NCI-H1092 (cell line): ENCODE measurements around the gene TNS3.

Experiments used
- DNase-seq: peaks from one replicate; lab custom pipeline; 2025; lab: John Stamatoyannopoulos, UW

Gene TNS3

DNA sequence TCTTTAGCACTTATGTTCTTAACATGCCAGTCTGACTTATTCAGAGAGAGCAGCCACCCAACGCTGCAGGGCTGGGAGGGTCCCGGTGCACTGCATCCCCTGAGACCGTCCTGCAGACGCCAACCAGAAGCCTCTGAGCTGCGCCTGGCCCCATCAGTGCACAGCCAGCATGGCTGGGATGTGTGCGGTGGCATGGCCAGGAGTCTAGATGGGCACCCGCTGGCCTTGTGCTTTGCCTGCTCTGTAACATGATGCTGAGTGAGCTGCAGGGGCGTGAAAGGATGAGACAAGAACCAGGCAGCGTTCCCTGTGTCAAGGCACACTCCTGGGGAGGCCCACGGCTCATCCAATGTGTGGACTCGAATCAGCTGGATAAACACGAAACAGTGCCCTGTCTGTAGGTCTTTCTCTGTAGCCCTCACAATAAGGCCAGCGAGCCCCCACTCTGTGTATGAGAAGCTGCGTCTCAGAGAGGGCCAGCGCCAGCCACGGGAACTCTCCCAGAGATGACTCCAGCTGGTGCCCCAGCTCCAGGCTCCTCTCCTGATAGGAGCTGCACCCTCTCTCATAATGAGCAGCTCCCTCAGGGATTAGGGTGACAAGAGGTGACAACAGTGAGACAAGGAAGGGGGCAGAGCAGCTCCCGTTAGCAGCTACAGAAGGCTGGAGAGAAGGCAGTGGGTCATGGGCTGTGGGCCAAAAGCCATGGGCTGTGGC is 96.8 kb downstream of the TNS3 start:
- DNase-seq = peak; percentile 54

DNA sequence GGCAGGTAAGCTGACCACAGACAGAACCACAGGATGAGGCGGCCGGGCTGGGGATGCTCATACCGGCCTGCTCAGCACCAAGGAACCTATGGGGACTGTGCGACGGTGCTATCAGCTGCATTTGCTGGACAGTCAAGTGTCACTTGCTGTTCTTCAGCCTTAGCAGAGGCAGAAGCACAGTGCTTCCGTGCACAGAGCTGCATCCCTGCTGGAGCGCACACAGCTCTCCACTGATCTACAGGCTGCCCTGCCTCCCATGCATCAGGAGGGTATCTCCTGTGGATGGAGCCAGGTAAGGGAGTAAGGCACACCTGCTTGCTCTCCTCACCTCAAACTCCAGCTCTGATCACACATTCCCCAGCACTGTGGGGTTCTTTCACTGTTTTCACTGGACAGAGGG is 97.5 kb downstream of the TNS3 start:
- DNase-seq = no peak

- DNase-seq = no peak
These were observed 98.2 kb downstream of the TNS3 start for GRCh38 chr7:47483604-47484273.

- no peak for DNase-seq
These were observed 99.7 kb downstream of the TNS3 start for GRCh38 chr7:47482013-47482875.

DNA sequence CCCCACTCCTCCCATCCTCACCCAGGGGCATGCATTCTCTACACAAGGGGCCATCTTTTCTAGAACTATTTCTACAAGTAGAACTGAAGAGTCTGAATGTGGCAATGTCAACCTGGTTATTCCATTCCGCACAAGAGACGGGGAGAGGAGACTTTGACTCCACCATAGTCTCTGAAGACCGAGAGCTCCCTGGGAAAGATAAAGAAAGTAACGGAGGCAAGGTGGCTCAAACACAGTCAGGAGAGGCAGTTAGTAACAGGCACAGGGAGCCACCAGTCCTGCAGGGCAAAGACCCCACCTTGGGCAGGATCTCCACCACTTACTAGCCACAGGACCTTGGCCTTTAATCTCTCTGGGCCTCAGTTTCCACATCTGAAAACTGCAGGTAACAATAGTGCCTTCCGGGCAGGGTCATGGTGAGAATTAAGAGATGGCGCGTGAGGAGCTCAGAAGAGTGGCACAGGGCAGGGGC is 100.3 kb downstream of the TNS3 start:
- DNase-seq = no peak

DNA sequence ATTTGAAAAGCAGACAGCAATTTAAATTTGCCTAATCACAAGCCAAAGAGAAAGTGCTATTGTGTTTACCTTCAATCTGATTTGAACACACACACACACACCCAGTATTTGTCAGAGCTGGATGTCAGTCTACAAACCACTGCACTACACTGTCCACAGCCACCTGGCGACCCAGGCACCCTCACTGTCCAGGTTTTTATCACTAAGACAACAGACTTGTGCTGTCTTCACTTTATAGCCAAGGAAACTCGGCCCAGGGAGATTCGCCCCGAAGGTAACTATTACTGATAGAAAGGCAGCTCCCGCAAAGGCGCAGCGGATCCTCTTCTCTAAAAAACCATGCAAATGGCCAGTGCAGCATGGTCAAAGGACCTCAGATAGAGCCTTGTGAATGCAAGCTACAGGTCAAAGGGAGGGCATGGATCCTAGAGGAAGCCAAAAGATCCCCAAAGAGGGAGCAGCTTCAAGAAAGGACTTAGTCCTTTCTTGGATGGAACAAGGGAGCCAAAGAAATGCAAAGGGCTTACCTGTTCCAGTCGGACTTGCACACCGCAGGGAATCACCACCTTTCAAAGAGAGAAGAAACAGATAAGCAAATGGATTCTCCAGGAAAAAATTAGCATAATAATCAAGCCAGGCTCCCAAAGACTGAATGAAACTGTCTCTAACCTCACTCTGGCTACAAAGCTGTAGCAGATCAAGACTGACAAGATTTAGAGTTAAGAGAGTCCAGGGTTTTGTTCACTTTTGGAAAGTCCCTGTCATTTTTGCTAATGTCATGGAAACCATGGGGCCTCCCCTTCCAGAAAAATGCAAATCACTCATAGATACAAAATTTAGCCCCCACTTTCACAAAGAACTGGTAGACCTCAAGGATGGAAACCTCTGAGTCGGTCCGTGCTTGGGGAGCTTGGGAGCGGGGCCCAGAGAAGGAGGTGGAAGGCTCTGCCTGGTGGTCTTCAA is 101.1 kb downstream of the TNS3 start:
- DNase-seq = no peak

- DNase-seq = no peak
These were observed 101.9 kb downstream of the TNS3 start for GRCh38 chr7:47479821-47480575.

- DNase-seq = no peak
These were observed 102.8 kb downstream of the TNS3 start for GRCh38 chr7:47478926-47479711.

DNA sequence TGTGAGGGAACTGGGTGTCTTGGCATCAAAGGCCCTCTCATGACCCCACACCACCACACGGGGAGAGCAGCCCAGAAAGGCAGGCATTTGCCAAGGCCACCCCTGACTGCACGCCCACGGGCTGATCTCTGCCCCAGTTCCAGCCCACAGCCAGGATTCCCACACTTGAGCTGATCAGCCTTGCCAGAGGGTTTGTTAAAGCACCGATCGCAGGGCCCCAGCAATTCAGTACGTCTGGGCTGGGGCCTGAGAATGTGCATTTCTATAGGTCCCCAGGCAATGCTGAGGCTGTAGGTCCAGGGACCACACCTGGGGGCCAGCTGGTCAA is 103.9 kb downstream of the TNS3 start:
- no peak for DNase-seq

DNA sequence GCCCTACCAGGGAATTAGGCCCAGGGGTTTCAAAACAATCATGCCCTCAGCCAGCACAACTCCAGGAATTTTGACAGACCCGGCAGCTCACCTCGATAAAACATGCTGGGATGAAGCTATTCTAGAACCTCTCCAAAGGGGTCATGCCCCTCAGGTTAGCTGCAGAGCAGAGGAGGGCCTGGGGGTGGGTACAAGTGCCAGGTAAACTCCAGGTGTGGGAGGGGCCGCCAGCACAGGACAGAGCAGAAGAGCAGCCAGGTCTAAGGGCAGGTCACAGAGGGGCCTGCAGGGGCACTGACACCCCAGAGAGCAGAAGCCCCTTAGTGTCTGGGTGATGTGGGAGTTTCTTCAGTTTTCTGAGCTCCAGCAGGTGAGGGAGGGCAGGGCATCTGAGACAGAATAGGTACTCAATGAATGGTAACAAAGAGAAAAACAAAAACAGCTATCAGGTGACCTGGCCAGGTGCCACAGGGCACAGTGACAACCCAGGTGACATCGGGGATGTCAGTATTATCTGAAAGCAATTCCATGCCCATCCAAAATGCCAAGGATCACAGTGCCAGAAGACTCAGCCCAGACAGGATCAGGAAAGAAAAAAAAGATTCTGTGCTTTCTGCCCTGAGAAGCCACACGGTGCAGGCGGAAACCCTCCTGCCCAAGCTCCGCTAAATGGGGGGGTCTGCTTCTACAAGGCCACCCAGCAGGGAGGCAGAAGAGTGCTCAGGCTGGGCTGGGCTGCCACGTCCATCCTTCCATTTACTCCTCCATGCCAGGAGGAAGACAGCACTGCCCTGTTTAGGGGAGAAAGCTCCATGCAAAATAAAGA is 104.5 kb downstream of the TNS3 start:
- DNase-seq = no peak

GRCh38 chr7:47475880-47476227 is 106.1 kb downstream of the TNS3 start:
- no peak for DNase-seq

DNA sequence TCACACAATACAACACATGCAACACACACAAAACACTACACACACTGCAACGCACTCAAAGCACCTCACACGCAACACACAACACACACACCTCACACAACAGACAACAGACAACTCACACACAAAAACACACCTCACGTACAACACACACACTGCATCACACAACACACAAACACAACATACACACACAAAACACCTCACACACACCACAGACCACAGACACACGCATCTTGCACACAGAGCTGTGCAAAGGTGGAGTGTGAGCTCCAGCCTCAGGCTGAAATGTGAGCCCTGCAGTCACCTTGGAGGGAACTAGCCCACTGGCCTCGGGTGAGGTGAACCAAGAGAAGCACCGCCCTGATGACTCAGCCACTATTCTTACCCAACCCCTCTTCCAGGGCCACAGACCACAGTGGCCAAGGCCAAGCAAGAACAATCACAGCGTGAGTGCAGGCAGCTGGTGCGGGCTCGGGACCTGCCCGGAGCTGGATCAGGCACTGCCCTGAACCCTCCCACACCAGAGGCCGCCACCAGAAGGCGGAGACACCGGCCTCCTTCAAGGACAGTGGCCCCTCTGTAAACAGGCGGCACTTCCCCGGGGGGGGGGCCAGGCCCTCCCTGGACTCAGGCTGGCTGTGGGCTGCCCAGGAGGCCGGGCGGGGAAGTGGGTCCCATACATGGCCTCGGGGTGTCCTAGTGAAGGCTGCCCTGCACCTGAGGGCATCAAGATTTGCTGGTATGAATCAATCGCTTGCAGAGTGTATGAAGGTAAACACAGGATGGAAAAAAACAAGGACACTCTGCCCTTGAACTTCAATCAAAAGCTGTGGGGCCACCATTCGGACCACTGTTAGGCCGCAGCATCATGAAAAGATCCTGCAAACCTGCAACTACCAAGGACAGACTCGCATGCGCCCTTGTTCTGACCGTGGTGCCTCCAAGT is 106.7 kb downstream of the TNS3 start:
- DNase-seq = no peak

DNA sequence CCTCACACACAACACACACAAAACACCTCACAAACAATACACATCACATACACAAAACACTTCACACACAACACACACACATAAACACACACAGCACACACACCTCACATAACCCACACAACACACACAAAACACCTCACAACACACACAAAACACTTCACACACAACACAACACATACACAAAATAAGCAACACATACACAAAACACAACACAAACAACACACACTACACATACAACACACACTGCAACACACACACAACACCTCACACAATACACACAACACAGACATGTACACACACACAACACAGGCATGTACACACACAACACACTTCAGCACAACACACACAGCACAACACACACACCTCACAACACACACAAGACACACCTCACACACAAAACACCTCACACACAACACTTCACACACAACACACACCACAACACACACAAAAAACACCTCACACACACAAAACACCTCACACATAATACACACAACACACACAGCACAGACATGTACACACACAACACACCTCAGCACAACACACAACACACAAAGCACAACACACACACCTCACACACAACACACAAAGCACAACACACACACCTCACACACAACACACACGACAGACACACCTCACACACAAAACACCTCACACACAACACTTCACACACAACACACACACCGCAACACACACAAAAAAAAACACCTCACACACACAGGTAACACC is 107.5 kb downstream of the TNS3 start:
- DNase-seq = no peak

DNA sequence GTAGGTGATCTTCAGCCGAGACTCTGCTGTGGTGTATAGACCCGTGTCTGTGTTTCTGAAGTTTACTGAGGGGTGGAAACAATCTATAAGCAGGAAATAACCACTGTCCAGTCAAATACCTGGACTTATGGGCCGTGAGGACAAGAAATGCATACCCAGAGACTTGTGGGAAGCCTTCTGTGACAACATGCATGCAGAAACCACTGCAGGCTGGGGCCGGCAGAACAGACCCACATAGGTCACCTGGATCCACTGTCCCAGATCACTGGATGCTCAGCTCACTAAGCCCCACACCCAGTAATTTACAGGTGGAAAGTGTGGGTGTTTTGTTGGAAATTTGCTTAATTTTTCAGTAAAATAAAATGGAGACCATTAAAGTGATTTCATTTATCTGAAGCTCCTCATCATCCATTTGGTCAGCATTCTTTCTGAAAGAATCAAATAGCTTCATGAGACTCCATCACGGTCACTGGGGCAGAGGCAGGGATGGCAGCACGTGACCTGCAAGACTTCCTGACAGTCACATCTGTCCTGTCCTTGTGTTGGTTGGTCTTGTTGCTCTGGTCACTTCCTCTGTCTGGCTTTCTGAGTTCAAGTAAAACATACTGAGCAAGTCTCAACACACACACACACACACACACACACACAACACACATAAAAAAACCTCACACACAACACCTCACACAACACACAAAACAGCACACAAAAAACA is 108.3 kb downstream of the TNS3 start:
- DNase-seq = no peak

DNA sequence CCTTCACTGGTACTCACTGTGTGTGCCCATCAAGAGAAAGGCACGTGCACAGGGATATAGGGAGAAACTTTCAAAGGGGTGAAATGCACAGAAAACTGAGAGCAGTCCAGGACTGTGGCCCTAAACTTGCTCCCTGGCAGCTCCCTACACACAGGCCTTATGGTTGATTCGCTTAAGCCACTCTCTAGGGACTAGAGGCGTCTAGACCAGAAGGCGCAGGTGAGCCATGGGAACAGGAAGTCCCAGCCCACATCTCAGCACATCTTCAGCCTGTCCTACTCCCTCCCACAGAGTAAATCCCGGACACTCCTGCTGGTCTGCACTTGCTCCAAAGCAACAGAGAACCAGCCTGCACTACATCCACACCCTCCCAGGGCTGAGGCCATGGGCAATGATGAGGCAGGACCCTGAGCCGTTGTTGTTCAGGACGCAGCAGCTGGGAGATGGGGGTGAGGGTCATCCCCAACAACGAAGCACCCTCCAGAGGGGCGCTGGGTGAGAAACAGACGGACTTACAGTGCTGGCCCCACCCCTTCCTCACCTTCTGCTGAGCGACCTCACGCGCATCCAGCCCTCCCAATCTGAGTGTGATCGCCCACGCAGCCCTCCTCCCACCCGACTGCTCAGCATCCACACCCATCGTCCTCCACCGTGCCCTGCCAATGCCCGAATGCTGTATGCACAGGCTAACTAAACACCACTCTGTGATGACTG is 109.3 kb downstream of the TNS3 start:
- DNase-seq = no peak

DNA sequence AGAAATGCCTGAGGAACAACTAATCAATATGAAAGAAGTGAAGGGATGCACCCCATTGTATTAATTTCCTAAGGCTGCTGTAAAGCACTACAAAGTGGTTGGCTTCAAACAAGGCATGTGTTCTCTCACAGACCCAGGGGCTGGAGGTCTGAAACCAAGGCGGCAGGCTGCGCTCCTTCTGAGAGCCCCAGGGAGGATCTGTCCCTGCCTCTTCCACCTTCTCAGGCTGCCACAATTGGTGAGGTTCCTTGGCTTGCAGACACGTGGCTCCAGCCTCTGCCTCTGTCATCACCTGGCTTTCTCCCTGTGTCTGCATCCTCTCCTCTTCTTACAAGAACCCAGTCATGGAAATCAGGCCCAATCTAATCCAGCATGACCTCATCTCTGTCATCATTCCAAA is 110.1 kb downstream of the TNS3 start:
- no peak for DNase-seq
